Measurements from ENCODE around the gene TRDN. TPM values are rescaled to one million over a fixed set of nuclear protein-coding genes. Genes with fewer than 3 reads are reported as not detected.

TRDN gene
- total RNA-seq, 2 donors from 2014 or later: 1.9 to 2.2 TPM

- intact Hi-C loops (cut with DNase I): no loop called here
- H3K27ac ChIP-seq: no peak overlapping the region
- H3K27me3 ChIP-seq (replicated peaks; ENCODE audit: insufficient read depth): no peaks in the 10 kb centered on the region
- H3K4me1 ChIP-seq (replicated peaks): no peaks in the 10 kb centered on the region
- no peak overlapping the region for H3K4me3 ChIP-seq
- no peak for DNase-seq (ENCODE audit: low spot score)
- no peaks in the 10 kb centered on the region for H3K9me3 ChIP-seq
- TF ChIP-seq CTCF (IDR thresholded peaks at IDR 0.05): no peak
- TF ChIP-seq POLR2AphosphoS5 (IDR thresholded peaks at IDR 0.05): no peak
- no peak for TF ChIP-seq POLR2A (IDR thresholded peaks at IDR 0.05)
- 85% methylated on average over 7 of the region's 7 CpGs for WGBS
- no peaks in the 10 kb centered on the region for H3K36me3 ChIP-seq
Measured at GRCh38 chr6:123448306-123448884, 188.4 kb downstream of the TRDN start.

- DNase-seq (ENCODE audit: low spot score): no peak
- 89% methylated on average over 4 of the region's 4 CpGs for WGBS
- no peak for TF ChIP-seq POLR2A (IDR thresholded peaks at IDR 0.05)
- TF ChIP-seq POLR2AphosphoS5 (IDR thresholded peaks at IDR 0.05): no peak
- TF ChIP-seq CTCF (IDR thresholded peaks at IDR 0.05): no peak
Measured at GRCh38 chr6:123447315-123447937, 189.3 kb downstream of the TRDN start.

GRCh38 chr6:123439371-123439770, 197.4 kb downstream of the TRDN start:
- Histone ChIP-seq H3K27me3 (replicated peaks; ENCODE audit: insufficient read depth) (no peaks in the 10 kb centered on the region), H3K9me3 (no peaks in the 10 kb centered on the region), H3K4me1 (replicated peaks) (no peaks in the 10 kb centered on the region), H3K4me3 (no peak overlapping the region), H3K27ac (no peak overlapping the region), H3K36me3 (no peaks in the 10 kb centered on the region)
- 36% methylated on average over 3 of the region's 3 CpGs for WGBS
- intact Hi-C loops (cut with DNase I): no loop called here
- no peak for TF ChIP-seq POLR2A (IDR thresholded peaks at IDR 0.05)
- no peak for TF ChIP-seq POLR2AphosphoS5 (IDR thresholded peaks at IDR 0.05)
- TF ChIP-seq CTCF (IDR thresholded peaks at IDR 0.05): no peak
- DNase-seq (ENCODE audit: low spot score): no peak

More at GRCh38 chr6:123447315-123447937, 189.3 kb downstream of the TRDN start:
- no peak overlapping the region for H3K27ac ChIP-seq
- no peaks in the 10 kb centered on the region for H3K4me1 ChIP-seq (replicated peaks)
- H3K27me3 ChIP-seq (replicated peaks; ENCODE audit: insufficient read depth): no peaks in the 10 kb centered on the region
- no peaks in the 10 kb centered on the region for H3K36me3 ChIP-seq
- H3K9me3 ChIP-seq: no peaks in the 10 kb centered on the region
- intact Hi-C loops (cut with DNase I): no loop called here
- H3K4me3 ChIP-seq: no peak overlapping the region

GRCh38 chr6:123434186-123434585, 202.6 kb downstream of the TRDN start:
- no peak for TF ChIP-seq POLR2AphosphoS5 (IDR thresholded peaks at IDR 0.05)
- no peak for TF ChIP-seq CTCF (IDR thresholded peaks at IDR 0.05)
- TF ChIP-seq POLR2A (IDR thresholded peaks at IDR 0.05): no peak
- no peak overlapping the region for H3K4me3 ChIP-seq
- H3K36me3 ChIP-seq: no peaks in the 10 kb centered on the region
- intact Hi-C loops (cut with DNase I): no loop called here
- H3K27ac ChIP-seq: no peak overlapping the region
- DNase-seq (ENCODE audit: low spot score): peak; percentile 5
- H3K27me3 ChIP-seq (replicated peaks; ENCODE audit: insufficient read depth): no peaks in the 10 kb centered on the region
- H3K9me3 ChIP-seq: no peaks in the 10 kb centered on the region
- no peaks in the 10 kb centered on the region for H3K4me1 ChIP-seq (replicated peaks)

GRCh38 chr6:123430970-123431369, 205.8 kb downstream of the TRDN start:
- intact Hi-C loops (cut with DNase I): no loop called here
- Histone ChIP-seq H3K27me3 (replicated peaks; ENCODE audit: insufficient read depth) (no peaks in the 10 kb centered on the region), H3K36me3 (no peaks in the 10 kb centered on the region), H3K4me3 (no peak overlapping the region), H3K4me1 (replicated peaks) (no peaks in the 10 kb centered on the region), H3K9me3 (no peaks in the 10 kb centered on the region), H3K27ac (no peak overlapping the region)
- TF ChIP-seq POLR2A (IDR thresholded peaks at IDR 0.05): no peak
- TF ChIP-seq POLR2AphosphoS5 (IDR thresholded peaks at IDR 0.05): no peak
- no peak for TF ChIP-seq CTCF (IDR thresholded peaks at IDR 0.05)
- no peak for DNase-seq (ENCODE audit: low spot score)
- 18% methylated on average over 3 of the region's 3 CpGs for WGBS
